Measurements from ENCODE around the gene EPB41L4A.

DNA sequence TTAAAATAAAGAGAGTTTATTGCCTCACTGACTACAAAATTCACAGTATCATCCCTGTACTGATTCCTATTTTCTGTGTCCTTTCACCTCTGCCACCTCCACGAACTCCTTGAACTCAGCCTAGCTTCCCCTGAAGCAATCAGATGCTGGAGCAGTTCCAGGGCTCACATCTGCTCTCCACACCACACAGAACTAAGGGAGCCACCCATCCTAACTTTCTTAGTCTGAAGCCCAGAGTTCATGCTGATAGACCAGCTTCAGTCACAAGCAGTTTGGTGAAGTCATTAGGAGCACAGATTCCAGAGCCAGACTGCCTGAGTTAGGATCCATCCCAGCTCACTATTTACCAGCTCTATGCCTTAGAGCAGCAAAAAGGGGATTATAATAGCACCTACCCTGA, 15.6 kb upstream of the EPB41L4A start:
- TF ChIP-seq EZH2 (IDR thresholded peaks at IDR 0.05; ENCODE audit: insufficient read depth, poor library complexity, severe bottlenecking) = no peak
- TF ChIP-seq EZH2phosphoT487 (IDR thresholded peaks at IDR 0.05; ENCODE audit: insufficient read depth, low read depth) = no peak

All from GM23248 (cell line).